B cell (primary cell): ENCODE data around the gene MAP2K7. TPM values are rescaled to one million over a fixed set of nuclear protein-coding genes. Genes with fewer than 3 reads are reported as not detected.

Experiments
- ATAC-seq: fragments of 200-7000 bp; cut with Tn5 transposase; one replicate; pipeline ENCODE4 v1.10.0; 2021; ENCODE audit warnings: low read depth, mild to moderate bottlenecking, moderate number of reproducible peaks, moderate library complexity
- CTCF ChIA-PET: fragments of 350-600 bp; sonication (Branson Sonifier 250); formaldehyde crosslinking; loops from one replicate; lab custom pipeline; 2021; ENCODE audit warnings: antibody characterized with exemption, inconsistent platforms; lab: Charles Lee
- POLR2A ChIA-PET: fragments of 350-600 bp; sonication (Branson Sonifier 250); formaldehyde crosslinking; loops from one replicate; lab custom pipeline; 2021; ENCODE audit warnings: antibody characterized with exemption; lab: Charles Lee
- DNase-seq: peaks from one replicate; pipeline ENCODE4 v3.0.0; 2013
- H2AFZ ChIP-seq: 2 replicates; pipeline ENCODE4 v1.6.1; 2012; ENCODE audit warnings: mild to moderate bottlenecking, low read depth, low read length; ENCODE audit not compliant: insufficient read depth, poor library complexity, severe bottlenecking
- H3K27ac ChIP-seq, 2 donors: 1 replicate in 1 of 2; 2 replicates in 1 of 2; pipeline ENCODE4 v1.5.1; 2012 to 2013; ENCODE audit warnings: low read length in 2 of 2, mild to moderate bottlenecking in 2 of 2, moderate library complexity in 1 of 2
- H3K27me3 ChIP-seq, 4 experiments: fragments of 200-600 bp in 1 of 4; sonication (generic) in 1 of 4; replicated peaks in 1 of 4; 1 replicate in 2 of 4; 2 replicates in 2 of 4; pipeline versions ENCODE4 v1.6.1 to v1.7.0; 2013 to 2016; ENCODE audit warnings: low read length in 3 of 4, mild to moderate bottlenecking in 2 of 4, mixed read lengths in 1 of 4, moderate library complexity in 1 of 4; ENCODE audit not compliant: insufficient read depth in 4 of 4, control insufficient read depth in 3 of 4; ENCODE audit errors: control extremely low read depth in 1 of 4
- H3K36me3 ChIP-seq, 2 experiments: replicated peaks in 1 of 2; 1 replicate in 1 of 2; 2 replicates in 1 of 2; pipeline versions ENCODE4 v1.6.1 to v1.7.1; 2013; ENCODE audit warnings: low read length in 1 of 2; ENCODE audit not compliant: insufficient read depth in 2 of 2, control insufficient read depth in 1 of 2; ENCODE audit errors: control extremely low read depth in 1 of 2, extremely low read depth in 1 of 2
- H3K4me1 ChIP-seq, 2 donors: fragments of 200-600 bp in 1 of 2; sonication (generic) in 1 of 2; 1 replicate in 1 of 2; 2 replicates in 1 of 2; pipeline versions ENCODE4 v1.5.1 to v1.6.1; 2013 to 2017; ENCODE audit warnings: low read length in 2 of 2; ENCODE audit not compliant: control insufficient read depth in 2 of 2, insufficient read depth in 2 of 2
- H3K4me2 ChIP-seq: replicated peaks from 2 replicates; pipeline ENCODE3; 2012; ENCODE audit warnings: mild to moderate bottlenecking, low read depth, low read length; ENCODE audit not compliant: poor library complexity, severe bottlenecking
- H3K4me3 ChIP-seq, 5 experiments: fragments of 200-600 bp in 1 of 5; sonication (generic) in 1 of 5; 1 replicate in 3 of 5; 2 replicates in 2 of 5; pipeline versions ENCODE4 v1.5.1 to v1.7.0; 2011 to 2016; ENCODE audit warnings: low read length in 4 of 5, mild to moderate bottlenecking in 4 of 5, low read depth in 2 of 5, control low read depth in 1 of 5, moderate library complexity in 1 of 5; ENCODE audit not compliant: insufficient read depth in 1 of 5; ENCODE audit errors: control extremely low read depth in 1 of 5, extremely low read depth in 1 of 5
- H3K79me2 ChIP-seq: fragments of 200-600 bp; sonication (generic); one replicate; pipeline ENCODE4 v1.6.0; 2016; ENCODE audit warnings: low read length; ENCODE audit not compliant: control insufficient read depth, insufficient read depth
- H3K9ac ChIP-seq: fragments of 200-600 bp; sonication (generic); 2 replicates; pipeline ENCODE4 v1.6.1; 2017; ENCODE audit warnings: mild to moderate bottlenecking, low read length, moderate library complexity
- H3K9me3 ChIP-seq, 3 donors: one replicate each; pipeline versions ENCODE4 v1.6.1 to v1.7.1; 2013; ENCODE audit warnings: low read length in 2 of 3; ENCODE audit not compliant: control insufficient read depth in 2 of 3, insufficient read depth in 1 of 3; ENCODE audit errors: control extremely low read depth in 1 of 3
- H4K20me1 ChIP-seq: 2 replicates; pipeline ENCODE4 v1.6.0; 2012; ENCODE audit warnings: mild to moderate bottlenecking, low read length; ENCODE audit not compliant: insufficient read depth, control insufficient read depth, poor library complexity, severe bottlenecking
- H3K27ac Mint-ChIP-seq: one replicate; pipeline ENCODE4 v1.8.0; 2021; ENCODE audit warnings: mixed read lengths
- H3K27me3 Mint-ChIP-seq: one replicate; pipeline ENCODE4 v1.8.0; 2021; ENCODE audit warnings: mixed read lengths
- H3K4me1 Mint-ChIP-seq: one replicate; pipeline ENCODE4 v1.8.0; 2021; ENCODE audit warnings: mixed read lengths
- H3K4me3 Mint-ChIP-seq: one replicate; pipeline ENCODE4 v1.8.0; 2021; ENCODE audit warnings: mixed read lengths
- H3K9me3 Mint-ChIP-seq: one replicate; pipeline ENCODE4 v1.8.0; 2022; ENCODE audit warnings: mixed read lengths; ENCODE audit not compliant: insufficient read depth
- CTCF ChIP-seq: fragments of 200-600 bp; IDR thresholded peaks from one replicate; pipeline ENCODE4 v1.8.0; 2022; ENCODE audit warnings: antibody characterized with exemption, mild to moderate bottlenecking
- EZH2 ChIP-seq: IDR thresholded peaks from 2 replicates; pipeline ENCODE4 v1.6.1; 2012; ENCODE audit warnings: borderline replicate concordance, low read depth, mild to moderate bottlenecking, moderate library complexity, low read length; ENCODE audit not compliant: insufficient read depth, poor library complexity, severe bottlenecking
- WGBS: methylation state at CpG from one replicate; pipeline ENCODE4 v1.1.5; 2013; ENCODE audit warnings: missing lambda C conversion rate; ENCODE audit not compliant: insufficient coverage; 5-methylcytosine and 5-hydroxymethylcytosine counted together
- intact Hi-C: fragments of 100-400 bp; cut with micrococcal nuclease; formaldehyde crosslinking; loops from one replicate; pipeline ENCODE4 v1.10.0; 2022
- polyA plus RNA-seq: library from polyadenylated mRNA; depleted of rRNA; stranded (reverse); fragments of >200 nt; gene quantifications from 2 replicates; pipeline ENCODE4 v1.2.3, GENCODE V29; 2012
- total RNA-seq, 2 donors: library from RNA; stranded (reverse); fragments of 120-200 nt in 1 of 2; gene quantifications; 1 replicate in 1 of 2; 2 replicates in 1 of 2; pipeline versions ENCODE4 v1.2.3 to v1.2.4, GENCODE V29; 2013 to 2022

Gene MAP2K7
- total and polyA plus RNA-seq, 2 donors (not counting 1 experiment from before 2014, with no cell fraction given): 56.0 to 71.9 TPM

GRCh38 chr19:7900931-7901330 is 2.7 kb upstream of the MAP2K7 start:
- ChIA-PET CTCF (interaction anchor here (1.0 to 1.8 kb wide), 3 partner anchors 25 to 102 kb away, joined by 4 read pairs; no protein-coding TSS in a partner anchor), POLR2A (no interaction called here)
- no peaks in the 10 kb centered on the region for H3K9me3 Mint-ChIP-seq
- no peak overlapping the region for H3K27ac Mint-ChIP-seq
- Histone ChIP-seq H3K4me2 (no peak overlapping the region), H2AFZ (no peak overlapping the region), H3K4me1 (peaks cover 20 to 21% of the 10 kb centered on the region in 2 donors), H3K9ac (no peak overlapping the region), H3K79me2 (peaks cover 27% of the 10 kb centered on the region), H3K27ac (no peak overlapping the region), H3K27me3 (no peaks in the 10 kb centered on the region), H4K20me1 (peaks cover 18% of the 10 kb centered on the region), H3K9me3 (peaks cover 0 to 7% (median 0%) of the 10 kb centered on the region in 3 donors), H3K4me3 (no peak overlapping the region), H3K36me3 (peaks cover 0 to 5% of the 10 kb centered on the region in 2 experiments)
- no peak for ATAC-seq
- no peak for DNase-seq
- 100% methylated on average over 2 of the region's 3 CpGs for WGBS
- peaks cover 3% of the 10 kb centered on the region for H3K27me3 Mint-ChIP-seq
- TF ChIP-seq EZH2 (no peak), CTCF (no peak)
- no peak overlapping the region for H3K4me3 Mint-ChIP-seq
- intact Hi-C loops: no loop called here
- H3K4me1 Mint-ChIP-seq: peaks cover 28% of the 10 kb centered on the region

- DNase-seq (no peak), ATAC-seq (no peak)
- Histone ChIP-seq H2AFZ (no peak overlapping the region), H3K4me3 (no peak overlapping the region), H3K4me1 (peaks cover 20 to 21% of the 10 kb centered on the region in 2 donors), H3K4me2 (no peak overlapping the region), H3K36me3 (peaks cover 0 to 9% of the 10 kb centered on the region in 2 experiments), H3K27ac (no peak overlapping the region), H4K20me1 (peaks cover 23% of the 10 kb centered on the region), H3K9me3 (peaks cover 0 to 7% (median 0%) of the 10 kb centered on the region in 3 donors), H3K27me3 (no peaks in the 10 kb centered on the region), H3K79me2 (peaks cover 31% of the 10 kb centered on the region), H3K9ac (no peak overlapping the region)
- H3K27ac Mint-ChIP-seq: no peak overlapping the region
- TF ChIP-seq CTCF (no peak), EZH2 (no peak)
- no peaks in the 10 kb centered on the region for H3K9me3 Mint-ChIP-seq
- POLR2A ChIA-PET: interaction anchor here (0.7 kb wide), 1 partner anchor 549 kb away, joined by 4 read pairs; no protein-coding TSS in a partner anchor
- peaks cover 3% of the 10 kb centered on the region for H3K27me3 Mint-ChIP-seq
- intact Hi-C loops: no loop called here
- H3K4me3 Mint-ChIP-seq: peak overlapping the region; percentile 49
- H3K4me1 Mint-ChIP-seq: peaks cover 29% of the 10 kb centered on the region
- CTCF ChIA-PET: interaction anchor here (1.0 to 1.8 kb wide), 2 partner anchors 32 to 102 kb away, joined by 4 read pairs; no protein-coding TSS in a partner anchor
- WGBS: no CpG with 5 or more reads among the region's 7 CpGs
These were observed 2.3 kb upstream of the MAP2K7 start for GRCh38 chr19:7901337-7901736.
